ENCODE results near the gene GRK1. TPM values are rescaled to one million over a fixed set of nuclear protein-coding genes. Genes with fewer than 3 reads are reported as not detected.

Gene GRK1
- total RNA-seq, 1 experiment from 2014 or later, result not detected

GRCh38 chr13:113775451-113776145, 108.6 kb downstream of the GRK1 start:
- DNase-seq (ENCODE audit: low spot score), result no peak

GRCh38 chr13:113776231-113777125, 109.5 kb downstream of the GRK1 start:
- no peak for DNase-seq (ENCODE audit: low spot score)

- no peak for DNase-seq (ENCODE audit: low spot score)
Measured at GRCh38 chr13:113777311-113778260, 110.6 kb downstream of the GRK1 start.

GRCh38 chr13:113781571-113781970, 114.6 kb downstream of the GRK1 start:
- DNase-seq (ENCODE audit: low spot score), result no peak

- no peak for DNase-seq (ENCODE audit: low spot score)
Measured at GRCh38 chr13:113782472-113782871, 115.5 kb downstream of the GRK1 start.

GRCh38 chr13:113783200-113783881, 116.3 kb downstream of the GRK1 start:
- DNase-seq (ENCODE audit: low spot score), result no peak

- DNase-seq (ENCODE audit: low spot score), result no peak
Measured at GRCh38 chr13:113783966-113784644, 117.1 kb downstream of the GRK1 start.

- DNase-seq (ENCODE audit: low spot score), result no peak
Measured at GRCh38 chr13:113784645-113785024, 117.6 kb downstream of the GRK1 start.

GRCh38 chr13:113785051-113786010, 118.3 kb downstream of the GRK1 start:
- DNase-seq (ENCODE audit: low spot score), result peak; percentile 42

- DNase-seq (ENCODE audit: low spot score), result no peak
Measured at GRCh38 chr13:113786262-113786841, 119.3 kb downstream of the GRK1 start.

Other genes starting within 250 kb of the GRK1 start
- gene ADPRHL1, start 213.7 kb upstream of the GRK1 start, total RNA-seq (2014; rRNA removed; shearing (Covaris generic)), result 0.23 and 1.3 TPM in 2 replicates
- gene DCUN1D2, start 176.5 kb upstream of the GRK1 start, total RNA-seq (2014; rRNA removed; shearing (Covaris generic)), result 4.5 and 19.6 TPM in 2 replicates
- 38.8 and 73.0 TPM in 2 replicates for gene TFDP1, start 82.5 kb upstream of the GRK1 start, total RNA-seq (2014; rRNA removed; shearing (Covaris generic))
- not detected in 2 replicates for gene ATP4B, start 9.0 kb upstream of the GRK1 start, total RNA-seq (2014; rRNA removed; shearing (Covaris generic))
- 2.1 TPM in 1 of 2 replicates, not detected in the other for gene TMEM255B, start 92.0 kb downstream of the GRK1 start, total RNA-seq (2014; rRNA removed; shearing (Covaris generic))
- gene GAS6, start 196.9 kb downstream of the GRK1 start, total RNA-seq (2014; rRNA removed; shearing (Covaris generic)), result 5.9 and 6.4 TPM in 2 replicates